Activated CD4-positive, CD25-positive, alpha-beta regulatory T cell treated with anti-CD3 and anti-CD28 coated beads, Interleukin-2, amount 50 U/mL, for 24 hours (primary cell): ENCODE measurements around the gene MBD5.
A peak's percentile ranks its signal among the peaks of the same experiment; 100 is the strongest.
"Not testable (repeated sequence)": the region's sequence is repeated elsewhere in the genome, so short reads cannot be mapped to it uniquely, and the experiment has no call there.

Experiments
- ATAC-seq, 2 donors: fragments of 150-1000 bp; cut with Tn5 transposase; one replicate each; pipeline ENCODE4 v1.10.0; 2021; ENCODE audit warnings: mild to moderate bottlenecking in 1 of 2, moderate library complexity in 1 of 2

MBD5 gene

GRCh38 chr2:148526509-148527346, 505.8 kb downstream of the MBD5 start:
- ATAC-seq: no peak

GRCh38 chr2:148527488-148528340, 506.8 kb downstream of the MBD5 start:
- ATAC-seq: no peak

DNA sequence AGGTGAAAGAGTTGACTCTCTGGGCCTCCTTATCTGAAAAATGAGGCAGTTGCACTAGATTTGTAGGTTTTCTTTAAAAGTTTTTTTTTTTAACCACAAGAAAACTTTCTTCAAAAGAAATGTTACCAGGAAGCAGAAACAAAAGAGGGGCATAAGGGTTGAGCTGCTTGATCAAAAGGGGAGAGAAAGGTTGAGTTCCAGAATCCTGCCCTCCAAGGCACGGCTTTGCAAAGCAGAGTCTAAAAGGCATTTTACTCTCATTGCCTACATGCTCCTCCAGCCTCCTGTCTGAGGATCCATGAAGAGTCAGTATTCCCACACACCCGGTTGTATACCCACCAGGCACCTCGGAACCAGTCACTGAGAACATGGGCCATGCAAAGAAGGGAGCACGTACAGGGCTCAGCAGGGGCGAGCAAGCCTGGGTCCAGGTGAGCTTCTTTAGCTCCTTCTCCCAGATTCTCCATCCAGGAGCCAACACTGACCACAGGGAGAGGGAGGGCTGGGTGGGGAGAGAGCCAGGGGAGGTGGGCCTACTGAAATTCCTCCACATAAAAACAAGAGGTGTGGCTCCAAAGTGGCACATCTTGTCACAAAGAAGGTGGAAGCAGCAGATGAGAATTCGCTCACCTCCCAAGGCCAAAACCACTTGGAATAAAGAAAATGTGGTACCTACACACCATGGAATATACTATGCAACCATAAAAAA, 507.6 kb downstream of the MBD5 start:
- ATAC-seq: peak in 1 of 2 donors; percentile 13

GRCh38 chr2:148529745-148530144, 508.9 kb downstream of the MBD5 start:
- no peak for ATAC-seq

GRCh38 chr2:148530350-148530749, 509.5 kb downstream of the MBD5 start:
- no peak for ATAC-seq

GRCh38 chr2:148531235-148531634, 510.3 kb downstream of the MBD5 start:
- no peak for ATAC-seq

DNA sequence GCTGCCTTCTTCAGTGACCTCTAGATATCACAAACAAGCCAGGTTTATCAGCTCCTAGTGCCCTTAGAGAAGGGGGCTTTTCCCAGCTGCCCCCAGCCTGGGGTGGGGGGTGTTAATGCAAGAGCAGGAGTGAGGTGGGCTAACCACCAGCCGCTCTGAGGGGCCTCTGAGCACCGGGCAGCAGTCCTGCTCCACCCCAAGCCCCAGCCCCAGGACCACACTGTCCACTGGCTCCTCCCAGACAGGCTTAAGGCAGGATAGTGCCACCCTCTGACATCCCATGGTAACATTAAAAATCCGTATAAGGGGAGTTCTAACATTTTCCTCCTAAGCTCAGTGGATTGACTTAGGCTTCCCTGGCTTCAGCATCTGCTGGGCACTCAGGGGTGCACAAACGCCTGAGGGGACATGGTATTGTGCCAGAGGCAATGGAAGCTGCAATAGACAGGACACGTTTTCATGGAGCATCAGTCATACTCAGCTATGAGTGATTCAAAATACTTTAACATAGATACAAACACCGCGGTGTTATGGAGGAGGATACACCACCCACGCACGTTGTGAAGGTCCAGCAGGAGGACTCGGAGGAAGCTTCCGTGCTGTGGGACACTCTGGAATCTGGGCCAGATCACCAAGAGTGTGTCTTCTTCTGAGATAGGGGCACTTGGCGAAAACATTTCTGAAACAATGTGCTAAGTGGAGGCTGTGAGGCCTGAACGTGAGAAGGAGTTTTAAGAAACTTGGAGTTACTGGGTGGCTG, 511.0 kb downstream of the MBD5 start:
- ATAC-seq: no peak

DNA sequence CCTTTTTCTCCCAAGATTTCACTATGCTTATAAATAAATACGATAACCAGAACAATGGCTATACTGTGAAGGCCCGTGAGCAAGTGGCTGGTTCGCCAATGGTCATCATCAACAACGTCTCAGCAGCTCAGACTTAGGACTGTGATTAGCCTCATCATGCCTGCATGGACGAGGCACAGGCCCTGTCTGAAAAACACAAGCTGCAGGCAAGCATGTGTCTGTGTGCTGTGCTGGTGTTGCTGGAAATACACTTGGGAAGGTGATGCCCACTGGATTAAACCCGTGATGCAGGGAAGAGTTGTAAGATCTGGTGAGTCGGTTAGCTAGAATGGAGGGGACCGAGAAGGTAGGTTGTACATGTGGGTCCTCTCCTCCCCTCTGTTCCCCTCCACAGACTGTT, 512.1 kb downstream of the MBD5 start:
- no peak for ATAC-seq

GRCh38 chr2:148533685-148534084, 512.8 kb downstream of the MBD5 start:
- no peak for ATAC-seq

DNA sequence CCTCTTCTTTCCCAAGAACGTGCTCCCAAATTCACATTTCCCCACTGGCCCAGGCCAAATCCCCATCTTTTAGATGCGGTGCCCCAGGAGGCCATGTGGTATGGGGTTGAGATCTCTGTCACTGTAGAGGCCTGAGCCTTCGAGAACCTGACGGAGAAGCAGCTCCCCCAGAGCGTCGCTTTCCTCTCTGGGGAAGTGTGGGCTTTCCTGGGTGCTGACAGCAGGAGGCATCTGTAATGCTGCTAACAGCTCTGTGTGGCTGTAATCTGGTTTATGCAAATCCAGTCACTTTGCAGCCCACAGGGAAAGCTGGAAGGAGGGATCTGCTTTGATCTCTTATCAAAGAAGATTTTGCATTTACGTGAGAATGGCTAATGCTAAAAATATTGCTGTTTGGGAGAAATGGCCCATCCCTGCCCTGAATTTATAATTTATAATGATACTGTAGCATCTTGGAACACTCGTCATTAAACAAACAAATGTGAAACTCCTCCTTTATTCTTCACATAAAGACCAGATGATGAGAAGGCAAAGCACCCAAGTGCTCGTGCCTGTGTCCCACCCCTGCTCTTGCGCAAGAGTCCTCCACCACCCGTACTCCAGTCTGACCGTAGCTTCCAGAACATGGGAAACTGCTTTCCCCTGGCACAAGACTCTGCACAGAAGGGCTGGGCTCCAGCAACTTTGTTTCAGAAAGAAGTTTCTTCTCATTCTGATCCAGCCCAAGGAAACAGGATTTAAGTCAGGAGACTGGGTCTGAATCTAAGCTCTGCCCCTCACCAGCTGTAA, 513.7 kb downstream of the MBD5 start:
- ATAC-seq: no peak

DNA sequence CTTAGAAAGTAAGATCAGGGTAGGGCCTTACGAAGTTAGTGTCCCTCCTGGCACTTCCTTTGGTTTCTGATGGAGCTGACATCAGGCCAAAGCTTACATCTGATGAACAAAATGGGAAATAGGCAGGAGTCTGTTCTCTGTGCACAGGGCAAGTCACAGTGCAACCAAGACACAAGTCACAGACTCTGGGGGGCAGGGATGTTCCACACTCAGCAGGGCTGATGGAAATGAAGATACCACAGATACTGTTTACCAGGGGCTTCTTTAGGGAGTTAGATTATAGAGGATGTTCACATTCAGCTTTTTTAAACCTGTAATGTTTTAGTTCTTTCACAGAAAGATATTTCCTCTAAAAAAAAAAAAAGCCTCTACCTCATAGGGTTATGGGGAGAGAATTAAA, 517.5 kb downstream of the MBD5 start:
- no peak for ATAC-seq

DNA sequence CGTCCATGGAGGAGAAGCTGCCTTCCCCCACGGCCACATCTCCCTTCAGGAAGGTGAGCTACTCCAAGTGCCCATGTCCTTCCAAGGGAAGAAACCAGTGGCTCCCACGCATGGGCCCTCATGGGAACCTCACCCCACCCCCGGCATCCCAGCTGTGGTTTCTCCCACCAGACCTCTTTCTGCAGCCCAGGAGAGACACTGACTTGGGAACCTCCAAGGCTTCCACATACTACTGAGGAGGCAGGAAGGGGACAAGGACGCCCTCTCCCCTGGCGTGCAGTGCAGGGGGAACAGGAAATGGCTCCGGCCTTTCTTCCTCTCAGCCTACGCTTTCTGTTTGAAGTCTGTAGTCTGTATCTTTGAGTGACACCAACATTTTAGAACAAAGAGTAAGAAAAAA, 519.1 kb downstream of the MBD5 start:
- peak in 1 of 2 donors; percentile 68 for ATAC-seq

GRCh38 chr2:148541792-148542191, 520.9 kb downstream of the MBD5 start:
- no peak for ATAC-seq

GRCh38 chr2:148542614-148543013, 521.7 kb downstream of the MBD5 start:
- ATAC-seq: no peak

DNA sequence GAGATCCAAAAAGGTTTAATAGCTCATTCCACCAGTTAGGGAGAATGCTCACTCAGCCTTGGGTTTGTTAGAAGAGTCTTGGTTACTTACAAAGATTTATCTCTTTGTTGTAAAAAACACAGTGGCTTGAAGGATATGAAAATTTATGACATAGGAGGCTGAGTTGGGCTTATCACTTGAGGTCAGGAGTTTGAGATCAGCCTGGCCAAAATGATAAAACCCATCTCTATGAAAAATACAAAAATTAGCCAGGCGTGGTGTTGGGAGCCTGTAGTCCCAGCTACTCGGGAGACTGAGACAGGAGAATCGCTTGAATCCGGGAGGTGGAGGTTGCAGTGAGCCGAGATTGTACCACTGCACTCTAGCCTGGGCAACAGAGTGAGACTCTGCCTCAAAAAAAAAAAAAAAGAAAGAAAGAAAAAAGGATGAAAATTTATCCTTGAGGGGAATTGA, 522.2 kb downstream of the MBD5 start:
- ATAC-seq: not testable (repeated sequence)

- peak; percentile 66 to 78 for ATAC-seq
These were observed 524.7 kb downstream of the MBD5 start for GRCh38 chr2:148545390-148546256.

GRCh38 chr2:148546270-148546669, 525.4 kb downstream of the MBD5 start:
- ATAC-seq: no peak

DNA sequence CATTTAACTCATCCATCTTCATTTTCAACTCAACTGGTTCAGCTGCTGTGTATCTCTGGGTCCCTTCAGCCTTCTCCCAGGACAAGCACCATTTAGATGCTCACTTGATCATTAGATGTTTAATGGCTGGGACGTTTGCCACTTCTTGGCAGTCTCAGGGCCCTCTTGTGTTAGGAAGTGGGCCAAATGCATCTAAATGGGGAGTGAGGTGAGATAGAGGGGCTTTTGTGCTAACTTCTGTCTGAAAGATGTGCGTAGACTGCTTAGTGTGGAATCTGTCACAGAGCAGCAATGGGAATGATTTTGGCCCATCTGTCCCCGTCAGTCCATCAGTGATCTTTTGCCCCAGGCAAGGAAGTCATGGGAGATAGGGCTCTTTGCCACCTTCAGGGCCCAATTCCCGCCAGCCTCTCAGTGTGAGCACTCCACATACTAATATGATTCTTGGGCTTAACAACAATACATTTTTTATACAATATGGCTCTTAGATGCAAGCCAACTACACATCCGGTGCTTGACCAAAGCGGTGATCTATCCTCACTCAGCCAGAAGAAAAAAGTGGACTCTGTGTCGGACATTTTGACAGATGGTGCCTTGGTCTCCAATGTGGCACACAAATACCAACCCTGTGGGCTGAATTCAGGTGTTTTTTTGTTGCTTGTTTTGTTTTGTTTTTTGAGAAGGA, 528.0 kb downstream of the MBD5 start:
- no peak for ATAC-seq

- ATAC-seq: peak; percentile 76 to 78
These were observed 531.9 kb downstream of the MBD5 start for GRCh38 chr2:148552675-148553331.
